ENCODE data around the gene MACC1. TPM values are rescaled to one million over a fixed set of nuclear protein-coding genes. Genes with fewer than 3 reads are reported as not detected.

Gene MACC1
- total and polyA plus RNA-seq, 9 of the 15 experiments (the other 6 are each of a cell fraction or from before 2014, with no cell fraction given) = 5.9 to 30.2 (median 10.4) TPM

- peaks cover 22% of the 10 kb centered on the region for H3K79me2 ChIP-seq (ENCODE audit: control insufficient read depth, insufficient read depth, low read length)
- ATAC-seq = no peak
- H4K20me1 ChIP-seq (replicated peaks; ENCODE audit: control insufficient read depth, insufficient read depth, low read length) = no peaks in the 10 kb centered on the region
- H3K27ac ChIP-seq (ENCODE audit: extremely low read depth, low read depth, low read length) = no peak overlapping the region
- BruUV-seq (replicated peaks) = no TSS peak
- CTCF ChIA-PET (ENCODE audit: low intra/inter-chr PET ratio) = no interaction called here
- no peak overlapping the region for H3K9ac ChIP-seq (ENCODE audit: insufficient read depth in 1 of 2, low read depth in 2 of 2, low read length in 2 of 2)
- POLR2A ChIA-PET = interaction anchor here (1.4 to 1.7 kb wide), 2 partner anchors 9 to 25 kb away, joined by 3 to 5 read pairs; no protein-coding TSS in a partner anchor
- H3K4me1 ChIP-seq (replicated peaks in 1 of 2; ENCODE audit: control insufficient read depth in 2 of 2, insufficient read depth in 2 of 2, low read length in 2 of 2) = peaks cover 3 to 11% of the 10 kb centered on the region in 2 experiments; a peak in 3 of 5 replicates
- no peak overlapping the region for H3K4me3 ChIP-seq
- 76% methylated on average over 6 of the region's 6 CpGs for WGBS (ENCODE audit: insufficient coverage, low coverage, missing lambda C conversion rate)
- no peaks in the 10 kb centered on the region for H3K9me1 ChIP-seq (ENCODE audit: control insufficient read depth, insufficient read depth, low read length)
- peaks cover 16% of the 10 kb centered on the region for H3K36me3 ChIP-seq (ENCODE audit: control insufficient read depth, insufficient read depth, low read length)
- H3K4me2 ChIP-seq (ENCODE audit: insufficient read depth, low read length) = no peak overlapping the region
- H3K9me3 ChIP-seq (replicated peaks; ENCODE audit: control insufficient read depth, insufficient read depth, low read depth, low read length) = no peaks in the 10 kb centered on the region
- TF ChIP-seq CCAR2 (IDR thresholded peaks at IDR 0.05; ENCODE audit: low read depth, low read length) = no peak
- no peak for TF ChIP-seq MEIS2 (IDR thresholded peaks at IDR 0.05; ENCODE audit: partially characterized antibody)
- TF ChIP-seq ZNF511 (CRISPR knock-in tag; IDR thresholded peaks at IDR 0.05) = no peak
- no peak for TF ChIP-seq SRSF9 (IDR thresholded peaks at IDR 0.05; ENCODE audit: borderline replicate concordance, low read depth, low read length)
- no peak for TF ChIP-seq NUFIP1 (IDR thresholded peaks at IDR 0.05; ENCODE audit: partially characterized antibody)
- TF ChIP-seq E2F3 (CRISPR knock-in tag; IDR thresholded peaks at IDR 0.05) = no peak
- no peak for TF ChIP-seq SMARCA4 (IDR thresholded peaks at IDR 0.05)
- no peak for TF ChIP-seq ZNF76 (CRISPR knock-in tag; IDR thresholded peaks at IDR 0.05; ENCODE audit: borderline replicate concordance)
- no peak for TF ChIP-seq SNIP1 (IDR thresholded peaks at IDR 0.05; ENCODE audit: low read depth)
- no peak for TF ChIP-seq FOXK1 (CRISPR knock-in tag; IDR thresholded peaks at IDR 0.05; ENCODE audit: borderline replicate concordance)
- TF ChIP-seq HDAC2 (IDR thresholded peaks at IDR 0.05) = no peak
- no peak for TF ChIP-seq SAP30 (IDR thresholded peaks at IDR 0.05; ENCODE audit: borderline replicate concordance, insufficient read depth, low read depth, low read length, poor library complexity, severe bottlenecking)
- no peak for TF ChIP-seq SRSF7 (optimal IDR thresholded peaks at IDR 0.05; ENCODE audit: low read depth, low read length)
- no peak for DNase-seq (ENCODE audit: extremely low read depth in 1 of 4, low spot score in 3 of 4)
- no peak overlapping the region for H2AFZ ChIP-seq (ENCODE audit: low read depth, low read length)
- in situ Hi-C loops (cut with MboI) = no loop called here
- no peaks in the 10 kb centered on the region for H3K27me3 ChIP-seq (ENCODE audit: control insufficient read depth in 2 of 2, insufficient read depth in 2 of 2, low read length in 2 of 2)
- no peak for FAIRE-seq
- intact Hi-C loops (cut with micrococcal nuclease) = no loop called here
These were observed 23.3 kb downstream of the MACC1 start for GRCh38 chr7:20193873-20194272.
